Neural progenitor cell (in vitro differentiated cells): ENCODE results near the gene EIF2B4. TPM values are rescaled to one million over a fixed set of nuclear protein-coding genes. Genes with fewer than 3 reads are reported as not detected.

Experiments used
- DNase-seq: peaks from one replicate; pipeline ENCODE4 v3.0.0-alpha.2; 2016; ENCODE audit warnings: low spot score
- H2AFZ ChIP-seq: fragments of 200-600 bp; sonication (generic); replicated peaks from 2 replicates; pipeline ENCODE4 v1.6.1; 2016; ENCODE audit warnings: antibody characterized with exemption
- H3F3A ChIP-seq: fragments of 200-600 bp; sonication (generic); 2 replicates; pipeline ENCODE4 v1.6.1; 2016; ENCODE audit warnings: antibody characterized with exemption, low read depth
- H3K27ac ChIP-seq: fragments of 200-600 bp; sonication (generic); 2 replicates; pipeline ENCODE4 v1.5.1; 2016; ENCODE audit warnings: mild to moderate bottlenecking
- H3K27me3 ChIP-seq: fragments of 200-600 bp; sonication (generic); 2 replicates; pipeline ENCODE4 v1.6.1; 2016; ENCODE audit warnings: mild to moderate bottlenecking, moderate library complexity
- H3K36me3 ChIP-seq: fragments of 200-600 bp; sonication (generic); 2 replicates; pipeline ENCODE4 v1.5.1; 2016
- H3K4me1 ChIP-seq: fragments of 200-600 bp; sonication (generic); 2 replicates; pipeline ENCODE4 v1.6.1; 2016; ENCODE audit warnings: mixed run types
- H3K4me2 ChIP-seq: fragments of 200-600 bp; sonication (generic); 2 replicates; pipeline ENCODE4 v1.6.1; 2016
- H3K4me3 ChIP-seq: fragments of 200-600 bp; sonication (generic); 2 replicates; pipeline ENCODE4 v1.5.1; 2016
- H3K79me2 ChIP-seq: fragments of 200-600 bp; sonication (generic); 2 replicates; pipeline ENCODE4 v1.6.1; 2016; ENCODE audit warnings: low read depth
- H3K9ac ChIP-seq: fragments of 200-600 bp; sonication (generic); 2 replicates; pipeline ENCODE4 v1.6.1; 2016
- H3K9me3 ChIP-seq: fragments of 200-600 bp; sonication (generic); 2 replicates; pipeline ENCODE4 v1.5.1; 2016; ENCODE audit warnings: low read depth
- H4K20me1 ChIP-seq: fragments of 200-600 bp; sonication (generic); 2 replicates; pipeline ENCODE4 v1.6.1; 2016; ENCODE audit warnings: low read depth
- H3K27ac Mint-ChIP-seq: 3 replicates; pipeline ENCODE4 v1.8.0; 2021; ENCODE audit warnings: mixed read lengths
- H3K27me3 Mint-ChIP-seq: 2 replicates; pipeline ENCODE4 v1.8.0; 2022; ENCODE audit warnings: low read depth, mild to moderate bottlenecking, inconsistent platforms, moderate library complexity, mixed read lengths; ENCODE audit not compliant: insufficient read depth
- H3K36me3 Mint-ChIP-seq: 3 replicates; pipeline ENCODE4 v1.8.0; 2021; ENCODE audit warnings: mixed read lengths
- H3K4me1 Mint-ChIP-seq: 3 replicates; pipeline ENCODE4 v1.8.0; 2021; ENCODE audit warnings: mixed read lengths
- H3K4me3 Mint-ChIP-seq: 3 replicates; pipeline ENCODE4 v1.8.0; 2021; ENCODE audit warnings: mild to moderate bottlenecking, moderate library complexity, mixed read lengths
- H3K9me3 Mint-ChIP-seq: 3 replicates; pipeline ENCODE4 v1.8.0; 2020; ENCODE audit warnings: mixed read lengths
- CTCF ChIP-seq: fragments of 200-600 bp; sonication (generic); IDR thresholded peaks from 2 replicates; pipeline ENCODE4 v1.5.1; 2017; ENCODE audit warnings: antibody characterized with exemption, mild to moderate bottlenecking
- EZH2 ChIP-seq: fragments of 200-600 bp; sonication (generic); IDR thresholded peaks from 2 replicates; pipeline ENCODE4 v1.6.1; 2017; ENCODE audit warnings: antibody characterized with exemption, mild to moderate bottlenecking, moderate library complexity
- EZH2phosphoT487 ChIP-seq: fragments of 200-600 bp; sonication (generic); IDR thresholded peaks from 2 replicates; pipeline ENCODE4 v1.6.1; 2017; ENCODE audit warnings: antibody characterized with exemption
- total RNA-seq: library from RNA; depleted of rRNA; stranded (reverse); fragments of >200 nt; gene quantifications from 2 replicates; pipeline ENCODE4 v1.2.3, GENCODE V29; 2015; ENCODE audit warnings: low replicate concordance

EIF2B4 gene
- total RNA-seq, 1 donor from 2014 or later, result 25.5 TPM

GRCh38 chr2:27316655-27317412 lies 53.3 kb downstream of the EIF2B4 start:
- no peaks in the 10 kb centered on the region for H3K4me1 ChIP-seq
- peaks cover 6% of the 10 kb centered on the region for H3K4me1 Mint-ChIP-seq
- no peak overlapping the region for H3K4me2 ChIP-seq
- no peak overlapping the region for H3K27ac ChIP-seq
- TF ChIP-seq EZH2 (no peak), CTCF (no peak), EZH2phosphoT487 (no peak)
- H3K27me3 ChIP-seq, result no peaks in the 10 kb centered on the region
- no peak overlapping the region for H3K4me3 Mint-ChIP-seq
- H3K9me3 ChIP-seq, result no peaks in the 10 kb centered on the region
- no peaks in the 10 kb centered on the region for H3K27me3 Mint-ChIP-seq
- H3K36me3 Mint-ChIP-seq, result no peaks in the 10 kb centered on the region
- peaks cover 4% of the 10 kb centered on the region for H3K79me2 ChIP-seq
- H3K36me3 ChIP-seq, result no peaks in the 10 kb centered on the region
- no peaks in the 10 kb centered on the region for H3K9me3 Mint-ChIP-seq
- no peak overlapping the region for H2AFZ ChIP-seq
- peaks cover 2% of the 10 kb centered on the region for H4K20me1 ChIP-seq
- no peaks in the 10 kb centered on the region for H3F3A ChIP-seq
- DNase-seq, result no peak
- H3K9ac ChIP-seq, result no peak overlapping the region
- H3K27ac Mint-ChIP-seq, result no peak overlapping the region
- H3K4me3 ChIP-seq, result no peak overlapping the region

DNA sequence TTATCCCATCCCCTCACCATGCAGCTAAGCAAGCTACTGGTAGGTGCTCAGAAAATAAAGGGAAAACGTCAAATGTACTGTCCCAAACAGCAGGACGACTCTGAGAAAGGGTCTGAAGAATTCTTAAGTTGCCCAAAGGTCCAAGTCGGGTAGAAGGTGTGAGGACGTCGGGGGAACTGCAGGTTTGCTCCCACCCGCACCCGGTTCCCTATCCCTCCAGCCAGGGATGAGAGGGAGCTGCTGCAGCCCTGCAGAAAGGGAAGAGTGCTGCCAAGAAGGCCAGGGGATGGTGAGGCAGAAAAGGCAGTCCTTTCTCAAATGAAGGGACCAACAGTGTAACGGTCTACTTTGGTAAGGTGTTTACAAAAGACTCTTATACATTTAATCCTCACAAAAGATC lies 55.0 kb downstream of the EIF2B4 start:
- Mint-ChIP-seq H3K36me3 (peaks cover 2% of the 10 kb centered on the region), H3K27ac (no peak overlapping the region), H3K4me1 (no peaks in the 10 kb centered on the region), H3K9me3 (no peaks in the 10 kb centered on the region), H3K4me3 (no peak overlapping the region), H3K27me3 (peaks cover 2% of the 10 kb centered on the region)
- no peaks in the 10 kb centered on the region for H3F3A ChIP-seq
- no peaks in the 10 kb centered on the region for H3K9me3 ChIP-seq
- TF ChIP-seq EZH2phosphoT487, result no peak
- no peak for TF ChIP-seq CTCF
- TF ChIP-seq EZH2, result no peak
- H3K27ac ChIP-seq, result no peak overlapping the region
- no peak overlapping the region for H3K4me2 ChIP-seq
- H2AFZ ChIP-seq, result no peak overlapping the region
- H3K9ac ChIP-seq, result no peak overlapping the region
- H3K79me2 ChIP-seq, result no peaks in the 10 kb centered on the region
- H3K4me1 ChIP-seq, result no peaks in the 10 kb centered on the region
- H3K36me3 ChIP-seq, result no peaks in the 10 kb centered on the region
- no peak for DNase-seq
- H3K4me3 ChIP-seq, result no peak overlapping the region
- no peaks in the 10 kb centered on the region for H3K27me3 ChIP-seq
- peaks cover 2% of the 10 kb centered on the region for H4K20me1 ChIP-seq

DNA sequence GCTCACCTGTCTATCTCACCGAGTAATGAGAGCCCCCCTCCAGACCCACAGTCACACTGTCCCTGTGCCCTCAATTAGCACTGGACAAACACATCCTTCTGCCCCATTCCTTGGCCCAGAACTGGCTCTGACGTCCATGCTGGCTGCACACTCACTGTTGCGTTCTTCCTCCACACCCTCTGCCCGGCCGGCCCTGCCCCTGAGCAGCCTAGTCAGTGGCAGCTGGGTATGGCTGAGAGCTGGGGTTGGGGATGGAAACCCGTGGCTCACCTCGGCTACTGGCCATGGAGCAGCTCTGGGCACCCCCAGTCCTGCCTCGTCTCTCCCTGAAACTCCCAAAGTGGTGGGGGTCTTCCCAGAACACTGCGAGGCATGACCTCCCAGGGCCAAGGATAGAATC lies 55.4 kb downstream of the EIF2B4 start:
- no peaks in the 10 kb centered on the region for H3K9me3 Mint-ChIP-seq
- H3K27me3 Mint-ChIP-seq, result peaks cover 2% of the 10 kb centered on the region
- no peak for TF ChIP-seq CTCF
- no peak for TF ChIP-seq EZH2phosphoT487
- no peak for TF ChIP-seq EZH2

More for the DNA sequence above, 55.4 kb downstream of the EIF2B4 start:
- no peaks in the 10 kb centered on the region for H3K4me1 Mint-ChIP-seq
- Histone ChIP-seq H3K9ac (no peak overlapping the region), H3K36me3 (no peaks in the 10 kb centered on the region), H3K27me3 (no peaks in the 10 kb centered on the region), H3K4me2 (no peak overlapping the region), H4K20me1 (peaks cover 5% of the 10 kb centered on the region), H3K4me1 (no peaks in the 10 kb centered on the region), H3K79me2 (no peaks in the 10 kb centered on the region), H3K4me3 (no peak overlapping the region), H3K27ac (no peak overlapping the region), H3K9me3 (no peaks in the 10 kb centered on the region), H3F3A (no peaks in the 10 kb centered on the region), H2AFZ (no peak overlapping the region)
- H3K36me3 Mint-ChIP-seq, result peaks cover 2% of the 10 kb centered on the region
- no peak for DNase-seq
- H3K4me3 Mint-ChIP-seq, result no peak overlapping the region
- no peak overlapping the region for H3K27ac Mint-ChIP-seq

Other genes with a start within 250 kb of the EIF2B4 start
- 0.65 and 1.1 TPM in 2 replicates for gene ABHD1, start 246.5 kb downstream of the EIF2B4 start, total RNA-seq
- 25.1 and 39.8 TPM in 2 replicates for gene PREB, start 235.7 kb downstream of the EIF2B4 start, total RNA-seq
- not detected in 2 replicates for gene PRR30, start 230.9 kb downstream of the EIF2B4 start, total RNA-seq
- 0.03 TPM in 1 of 2 replicates, not detected in the other for gene TCF23, start 221.3 kb downstream of the EIF2B4 start, total RNA-seq
- gene ATRAID, start 158.3 kb downstream of the EIF2B4 start, total RNA-seq, result 133 and 142 TPM in 2 replicates
- gene SLC5A6, start 158.1 kb downstream of the EIF2B4 start, total RNA-seq, result 42.8 and 88.9 TPM in 2 replicates
- gene CAD, start 153.0 kb downstream of the EIF2B4 start, total RNA-seq, result 26.5 and 51.8 TPM in 2 replicates
- 0.56 and 1.4 TPM in 2 replicates for gene SLC30A3, start 107.3 kb downstream of the EIF2B4 start, total RNA-seq
- not detected in 2 replicates for gene DNAJC5G, start 94.9 kb downstream of the EIF2B4 start, total RNA-seq
- 0.12 TPM in 1 of 2 replicates, not detected in the other for gene TRIM54, start 87.9 kb downstream of the EIF2B4 start, total RNA-seq
- 0.56 and 1.2 TPM in 2 replicates for gene UCN, start 61.9 kb downstream of the EIF2B4 start, total RNA-seq
- 71.4 and 78.0 TPM in 2 replicates for gene MPV17, start 47.2 kb downstream of the EIF2B4 start, total RNA-seq
- gene GTF3C2, start 13.6 kb downstream of the EIF2B4 start, total RNA-seq, result 57.3 and 73.9 TPM in 2 replicates
- 65.2 and 92.6 TPM in 2 replicates for gene SNX17, start 278 bp upstream of the EIF2B4 start, total RNA-seq
- 6.1 and 23.2 TPM in 2 replicates for gene ZNF513, start 10.4 kb upstream of the EIF2B4 start, total RNA-seq
- 114 and 116 TPM in 2 replicates for gene PPM1G, start 39.3 kb upstream of the EIF2B4 start, total RNA-seq
- 136 and 151 TPM in 2 replicates for gene NRBP1, start 58.3 kb upstream of the EIF2B4 start, total RNA-seq
- gene KRTCAP3, start 72.0 kb upstream of the EIF2B4 start, total RNA-seq, result 0.88 and 11.4 TPM in 2 replicates
- gene IFT172, start 119.4 kb upstream of the EIF2B4 start, total RNA-seq, result 20.3 and 30.0 TPM in 2 replicates
- 6.2 and 18.3 TPM in 2 replicates for gene FNDC4, start 124.9 kb upstream of the EIF2B4 start, total RNA-seq
- gene GCKR, start 126.5 kb upstream of the EIF2B4 start, total RNA-seq, result 2.2 TPM in 1 of 2 replicates, not detected in the other
- gene ZNF512, start 212.7 kb upstream of the EIF2B4 start, total RNA-seq, result 96.1 and 106 TPM in 2 replicates